Measurements from ENCODE around the gene ALB. TPM values are rescaled to one million over a fixed set of nuclear protein-coding genes. Genes with fewer than 3 reads are reported as not detected.

ALB gene
- total and polyA plus RNA-seq, 2 of the 8 experiments (the other 6 are each of a cell fraction or from before 2014, with no cell fraction given) = 0.12 TPM; not detected in 1

- Histone ChIP-seq H3K4me3 (ENCODE audit: extremely low read depth in 1 of 4, insufficient read depth in 2 of 4, low read depth in 3 of 4, low read length in 4 of 4) (no peak overlapping the region), H3K79me2 (ENCODE audit: control insufficient read depth in 1 of 2, insufficient read depth in 2 of 2, low read length in 2 of 2) (no peaks in the 10 kb centered on the region), H3K4me2 (ENCODE audit: insufficient read depth in 1 of 2, low read depth in 2 of 2, low read length in 2 of 2) (no peak overlapping the region), H2BK12ac (ENCODE audit: low read depth, low read length) (no peak overlapping the region), H3K23ac (ENCODE audit: insufficient read length) (no peak overlapping the region), H3K14ac (ENCODE audit: insufficient read length) (no peak overlapping the region), H4K5ac (ENCODE audit: insufficient read length, low read depth, low read length) (no peak overlapping the region), H2AK5ac (ENCODE audit: low read depth, low read length) (no peak overlapping the region), H4K20me1 (replicated peaks in 1 of 2; ENCODE audit: control insufficient read depth in 1 of 2, insufficient read depth in 2 of 2, low read length in 2 of 2) (no peaks in the 10 kb centered on the region), H3K9ac (replicated peaks in 1 of 4; ENCODE audit: extremely low read depth in 1 of 4, low read depth in 3 of 4, low read length in 3 of 4) (no peak overlapping the region), H3K36me3 (ENCODE audit: control insufficient read depth in 2 of 4, insufficient read depth in 4 of 4, low read length in 3 of 4) (no peaks in the 10 kb centered on the region), H2BK5ac (ENCODE audit: low read depth, low read length) (no peak overlapping the region), H3K18ac (ENCODE audit: extremely low read depth, low read length) (no peak overlapping the region), H2BK15ac (ENCODE audit: low read length) (no peak overlapping the region), H4K91ac (replicated peaks; ENCODE audit: insufficient read length, low read length) (no peak overlapping the region), H3K4me1 (replicated peaks in 1 of 4; ENCODE audit: control insufficient read depth in 3 of 4, insufficient read depth in 4 of 4, low read length in 3 of 4) (peaks cover 0 to 4% (median 0%) of the 10 kb centered on the region in 4 experiments; a peak in 3 of 7 replicates), H3K79me1 (ENCODE audit: low read depth, low read length) (no peaks in the 10 kb centered on the region), H2BK20ac (ENCODE audit: low read length) (no peak overlapping the region), H3K9me3 (ENCODE audit: insufficient read depth in 2 of 2, low read depth in 1 of 2, low read length in 1 of 2) (no peaks in the 10 kb centered on the region), H3K56ac (replicated peaks; ENCODE audit: insufficient read length, low read depth, low read length) (no peak overlapping the region), H3K4ac (replicated peaks; ENCODE audit: insufficient read length, low read depth, low read length) (no peak overlapping the region), H2AFZ (ENCODE audit: low read length) (no peak overlapping the region), H4K8ac (ENCODE audit: extremely low read depth, insufficient read depth, low read length) (no peak overlapping the region), H3K27me3 (replicated peaks in 1 of 4; ENCODE audit: control insufficient read depth in 3 of 4, extremely low read depth in 1 of 4, insufficient read depth in 3 of 4, low read length in 3 of 4) (no peaks in the 10 kb centered on the region), H2BK120ac (replicated peaks; ENCODE audit: low read depth, low read length) (no peak overlapping the region), H3K23me2 (ENCODE audit: low read depth, low read length) (no peaks in the 10 kb centered on the region), H3K27ac (ENCODE audit: low read depth, low read length) (no peak overlapping the region)
- ChIA-PET CTCF (ENCODE audit: partially characterized antibody) (interaction anchor here (1.9 to 2.0 kb wide), 3 partner anchors 11 to 29 kb away, joined by 5 to 9 read pairs (median 6); no protein-coding TSS in a partner anchor), POLR2A (ENCODE audit: partially characterized antibody) (no interaction called here)
- 95% methylated on average over 2 of the region's 2 CpGs; no CpG with 5 or more reads in 1 of the 2 experiments for WGBS, 2 experiments (ENCODE audit: extremely low coverage in 1 of 2, insufficient coverage in 1 of 2, insufficient read length in 1 of 2, insufficient replicate concordance in 2 of 2, low coverage in 1 of 2, low lambda C conversion rate in 2 of 2, missing lambda C conversion rate in 1 of 2)
- no peak for DNase-seq (ENCODE audit: low read depth in 1 of 2, low spot score in 2 of 2)
- TF ChIP-seq E2F6 (IDR thresholded peaks at IDR 0.05) (no peak), ASH2L (IDR thresholded peaks at IDR 0.05; ENCODE audit: low read length) (no peak), EGR1 (IDR thresholded peaks at IDR 0.05; ENCODE audit: borderline replicate concordance, low read depth, low read length) (no peak), NANOG (IDR thresholded peaks at IDR 0.05; ENCODE audit: insufficient read depth, low read depth, low read length, poor library complexity, severe bottlenecking) (no peak), CTCF (IDR thresholded peaks at IDR 0.05; ENCODE audit: control extremely low read depth in 1 of 3, insufficient read depth in 1 of 3, low read depth in 1 of 3, low read length in 3 of 3) (no peak)
- no peak for FAIRE-seq
These were observed 13.3 kb downstream of the ALB start for GRCh38 chr4:73417342-73417741.

Measured in H1 (cell line).